Right lobe of liver (tissue), 4 donors: Measurements from ENCODE around the gene GJD2.

Source experiments
- POLR2A ChIP-seq: fragments of 450-650 bp; IDR thresholded peaks from one replicate; pipeline ENCODE4 v1.6.1; 2017; ENCODE audit warnings: antibody characterized with exemption, mild to moderate bottlenecking
- TF ChIP-seq, protein P1 (sequence below), 4 donors: fragments of 200-600 bp in 3 of 4; fragments of 450-650 bp in 1 of 4; IDR thresholded peaks; one replicate each; pipeline versions ENCODE4 v1.5.1 to v1.8.0; 2016 to 2022; ENCODE audit warnings: antibody characterized with exemption in 4 of 4, mild to moderate bottlenecking in 2 of 4
- donor health status: DM: no; HTN: no; CAD: no.
- donor health status: DM: no; HTN: no; CAD: no.
- donor health status: DM: no; HTN: yes; CAD: no.

DNA sequence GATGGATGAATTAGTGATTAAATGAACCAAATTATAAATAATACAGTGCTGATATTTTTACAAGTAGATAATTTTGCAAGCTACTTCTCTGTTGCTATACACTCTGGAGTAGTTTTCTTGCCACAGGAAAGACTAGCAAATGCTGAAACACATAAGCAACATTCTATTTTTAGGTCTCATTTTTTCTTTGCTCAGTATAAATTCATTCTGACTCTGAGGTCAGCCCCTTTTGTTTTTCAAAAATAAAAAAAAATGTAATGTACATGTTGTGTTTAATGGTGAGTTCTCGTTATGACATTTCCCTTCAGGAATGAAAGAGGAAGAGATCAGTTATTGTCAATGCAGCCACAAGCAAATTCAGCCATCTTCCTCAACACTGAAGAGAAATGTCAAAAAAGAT, 24.9 kb downstream of the GJD2 start:
- TF ChIP-seq, protein P1, sequence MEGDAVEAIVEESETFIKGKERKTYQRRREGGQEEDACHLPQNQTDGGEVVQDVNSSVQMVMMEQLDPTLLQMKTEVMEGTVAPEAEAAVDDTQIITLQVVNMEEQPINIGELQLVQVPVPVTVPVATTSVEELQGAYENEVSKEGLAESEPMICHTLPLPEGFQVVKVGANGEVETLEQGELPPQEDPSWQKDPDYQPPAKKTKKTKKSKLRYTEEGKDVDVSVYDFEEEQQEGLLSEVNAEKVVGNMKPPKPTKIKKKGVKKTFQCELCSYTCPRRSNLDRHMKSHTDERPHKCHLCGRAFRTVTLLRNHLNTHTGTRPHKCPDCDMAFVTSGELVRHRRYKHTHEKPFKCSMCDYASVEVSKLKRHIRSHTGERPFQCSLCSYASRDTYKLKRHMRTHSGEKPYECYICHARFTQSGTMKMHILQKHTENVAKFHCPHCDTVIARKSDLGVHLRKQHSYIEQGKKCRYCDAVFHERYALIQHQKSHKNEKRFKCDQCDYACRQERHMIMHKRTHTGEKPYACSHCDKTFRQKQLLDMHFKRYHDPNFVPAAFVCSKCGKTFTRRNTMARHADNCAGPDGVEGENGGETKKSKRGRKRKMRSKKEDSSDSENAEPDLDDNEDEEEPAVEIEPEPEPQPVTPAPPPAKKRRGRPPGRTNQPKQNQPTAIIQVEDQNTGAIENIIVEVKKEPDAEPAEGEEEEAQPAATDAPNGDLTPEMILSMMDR (IDR thresholded peaks at IDR 0.05) = no peak
- no peak for TF ChIP-seq POLR2A
